SK-N-SH treated with all-trans-retinoic acid at 6 μM for 48 hours (cell line): ENCODE data around the gene GNA14.

ENCODE experiments used
- ARNTL ChIP-seq: fragments of 450-650 bp; formaldehyde crosslinking; IDR thresholded peaks from 2 replicates; pipeline ENCODE4 v1.5.0; 2020; ENCODE audit warnings: low read depth, mild to moderate bottlenecking, moderate library complexity, borderline replicate concordance
- CSDC2 ChIP-seq: fragments of 250-450 bp; sonication (Bioruptor Pico); IDR thresholded peaks from 2 replicates; pipeline ENCODE4 v1.5.0; 2020; ENCODE audit warnings: mild to moderate bottlenecking, moderate library complexity
- ISL1 ChIP-seq: fragments of 250-450 bp; sonication (Bioruptor Pico); IDR thresholded peaks from 2 replicates; pipeline ENCODE4 v2.1.2; 2022; ENCODE audit warnings: mild to moderate bottlenecking, moderate library complexity
- POU6F1 ChIP-seq: fragments of 250-450 bp; sonication (Bioruptor Pico); IDR thresholded peaks from 2 replicates; pipeline ENCODE4 v1.8.0; 2021; ENCODE audit warnings: low read depth, mild to moderate bottlenecking, moderate library complexity, borderline replicate concordance
- RARB ChIP-seq: fragments of 250-450 bp; sonication (Bioruptor Pico); IDR thresholded peaks from 2 replicates; pipeline ENCODE4 v1.8.0; 2021; ENCODE audit warnings: mild to moderate bottlenecking, moderate library complexity
- TSHZ2 ChIP-seq: fragments of 250-450 bp; sonication (Bioruptor Pico); IDR thresholded peaks from 2 replicates; pipeline ENCODE4 v1.5.0; 2020; ENCODE audit warnings: mild to moderate bottlenecking, moderate library complexity
- ZFP30 ChIP-seq: fragments of 450-650 bp; formaldehyde crosslinking; IDR thresholded peaks from 2 replicates; pipeline ENCODE4 v1.5.0; 2022; ENCODE audit warnings: mild to moderate bottlenecking, moderate library complexity
- ZNF8 ChIP-seq: fragments of 450-650 bp; formaldehyde crosslinking; IDR thresholded peaks from 2 replicates; pipeline ENCODE4 v1.5.0; 2020; ENCODE audit warnings: mild to moderate bottlenecking, moderate library complexity
- TF ChIP-seq, protein P1 (sequence below): fragments of 250-450 bp; sonication (Bioruptor Pico); IDR thresholded peaks from 2 replicates; pipeline ENCODE4 v1.8.0; 2020; ENCODE audit warnings: mild to moderate bottlenecking, moderate library complexity, borderline replicate concordance
- TF ChIP-seq, protein P2 (sequence below): fragments of 250-450 bp; sonication (Bioruptor Pico); IDR thresholded peaks from 2 replicates; pipeline ENCODE4 v1.5.1; 2020; ENCODE audit warnings: low read depth, mild to moderate bottlenecking, moderate library complexity

GRCh38 chr9:77604316-77604715 lies 43.8 kb downstream of the GNA14 start:
- TF ChIP-seq ISL1 (CRISPR knock-in tag): no peak
- TF ChIP-seq, protein P1, sequence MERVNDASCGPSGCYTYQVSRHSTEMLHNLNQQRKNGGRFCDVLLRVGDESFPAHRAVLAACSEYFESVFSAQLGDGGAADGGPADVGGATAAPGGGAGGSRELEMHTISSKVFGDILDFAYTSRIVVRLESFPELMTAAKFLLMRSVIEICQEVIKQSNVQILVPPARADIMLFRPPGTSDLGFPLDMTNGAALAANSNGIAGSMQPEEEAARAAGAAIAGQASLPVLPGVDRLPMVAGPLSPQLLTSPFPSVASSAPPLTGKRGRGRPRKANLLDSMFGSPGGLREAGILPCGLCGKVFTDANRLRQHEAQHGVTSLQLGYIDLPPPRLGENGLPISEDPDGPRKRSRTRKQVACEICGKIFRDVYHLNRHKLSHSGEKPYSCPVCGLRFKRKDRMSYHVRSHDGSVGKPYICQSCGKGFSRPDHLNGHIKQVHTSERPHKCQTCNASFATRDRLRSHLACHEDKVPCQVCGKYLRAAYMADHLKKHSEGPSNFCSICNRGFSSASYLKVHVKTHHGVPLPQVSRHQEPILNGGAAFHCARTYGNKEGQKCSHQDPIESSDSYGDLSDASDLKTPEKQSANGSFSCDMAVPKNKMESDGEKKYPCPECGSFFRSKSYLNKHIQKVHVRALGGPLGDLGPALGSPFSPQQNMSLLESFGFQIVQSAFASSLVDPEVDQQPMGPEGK: no peak
- no peak for TF ChIP-seq TSHZ2
- no peak for TF ChIP-seq POU6F1 (CRISPR knock-in tag)
- TF ChIP-seq ARNTL (CRISPR knock-in tag): no peak
- TF ChIP-seq RARB (CRISPR knock-in tag): no peak
- no peak for TF ChIP-seq ZFP30 (CRISPR knock-in tag)
- TF ChIP-seq, protein P2, sequence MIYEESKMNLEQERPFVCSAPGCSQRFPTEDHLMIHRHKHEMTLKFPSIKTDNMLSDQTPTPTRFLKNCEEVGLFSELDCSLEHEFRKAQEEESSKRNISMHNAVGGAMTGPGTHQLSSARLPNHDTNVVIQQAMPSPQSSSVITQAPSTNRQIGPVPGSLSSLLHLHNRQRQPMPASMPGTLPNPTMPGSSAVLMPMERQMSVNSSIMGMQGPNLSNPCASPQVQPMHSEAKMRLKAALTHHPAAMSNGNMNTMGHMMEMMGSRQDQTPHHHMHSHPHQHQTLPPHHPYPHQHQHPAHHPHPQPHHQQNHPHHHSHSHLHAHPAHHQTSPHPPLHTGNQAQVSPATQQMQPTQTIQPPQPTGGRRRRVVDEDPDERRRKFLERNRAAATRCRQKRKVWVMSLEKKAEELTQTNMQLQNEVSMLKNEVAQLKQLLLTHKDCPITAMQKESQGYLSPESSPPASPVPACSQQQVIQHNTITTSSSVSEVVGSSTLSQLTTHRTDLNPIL (CRISPR knock-in tag): no peak
- TF ChIP-seq ZNF8 (CRISPR knock-in tag): no peak
- no peak for TF ChIP-seq CSDC2
